ENCODE measurements around the gene ELFN1.

The ELFN1 gene

DNA sequence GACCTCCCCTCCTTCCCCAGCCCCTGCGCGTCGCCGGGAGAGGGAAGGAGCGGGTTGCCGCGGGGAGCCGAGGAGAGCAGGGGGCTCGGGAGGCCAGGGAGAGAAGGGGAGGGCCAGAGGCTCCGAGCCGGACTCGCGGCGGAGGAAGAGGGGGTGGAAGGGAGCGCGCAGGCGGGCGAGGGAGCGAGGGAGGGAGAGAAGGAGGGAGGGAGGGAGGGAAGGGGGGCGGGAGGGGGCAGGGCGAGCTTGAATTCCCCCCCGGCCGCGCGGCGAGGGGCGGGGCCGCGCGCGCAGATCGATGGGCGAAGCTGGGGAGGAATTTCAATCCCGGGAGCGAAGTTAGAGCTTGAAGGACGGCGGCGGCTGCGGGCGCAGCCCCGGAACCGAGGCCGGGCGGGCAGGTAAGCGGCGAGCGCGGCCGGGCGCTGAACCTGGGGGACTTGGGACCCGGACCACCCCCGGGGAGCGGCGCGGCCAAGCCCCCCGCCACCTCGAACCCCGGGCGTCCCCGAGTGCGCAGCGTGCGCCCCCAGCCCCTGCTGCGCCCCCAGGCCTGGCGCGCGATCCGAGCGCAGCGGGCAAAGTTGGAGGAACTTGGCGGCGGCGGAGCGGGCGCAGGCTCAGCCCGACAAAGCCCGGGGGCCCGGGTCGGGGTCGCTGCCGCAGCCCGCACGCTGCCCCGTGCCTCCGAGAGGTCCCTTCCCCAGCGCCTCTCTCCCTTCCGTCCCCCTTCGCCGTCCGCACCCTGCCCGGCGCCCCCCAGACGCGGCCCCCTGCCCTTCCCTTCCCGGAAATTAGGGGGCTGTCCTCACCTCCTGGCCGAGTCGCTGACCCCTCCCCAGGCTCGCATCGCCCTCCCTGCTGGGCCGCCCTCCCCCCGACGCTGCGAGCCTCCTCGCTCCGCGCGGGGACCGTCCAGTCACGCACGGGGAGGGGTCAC lies at the start of gene ELFN1:
Gene ELFN1 (plus strand): TSS at position 324 of the 940 bp plus-strand sequence. CDS start 74,320 bp downstream, outside the sequence.
- no peak for DNase-seq

DNA sequence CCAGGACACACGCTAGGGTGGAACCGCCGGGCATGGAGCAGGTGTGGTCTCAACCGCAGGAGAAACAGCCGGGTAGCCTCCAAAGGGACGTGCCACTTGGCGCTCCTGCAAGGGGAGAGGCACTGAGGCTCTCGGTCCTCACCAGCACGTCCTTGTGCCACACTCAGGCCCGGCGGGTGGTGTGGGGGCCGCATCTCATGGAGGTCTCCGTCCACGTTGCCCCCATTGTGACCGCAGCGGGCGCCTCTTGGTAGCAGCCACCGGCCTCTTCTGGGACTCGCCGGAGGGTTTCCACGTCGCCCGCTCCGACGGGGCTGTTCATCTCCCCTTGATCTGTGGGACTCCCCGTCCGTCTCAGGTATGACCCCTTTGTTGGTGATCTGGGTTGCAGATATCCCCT lies 49.2 kb upstream of the ELFN1 start:
- no peak for DNase-seq

DNA sequence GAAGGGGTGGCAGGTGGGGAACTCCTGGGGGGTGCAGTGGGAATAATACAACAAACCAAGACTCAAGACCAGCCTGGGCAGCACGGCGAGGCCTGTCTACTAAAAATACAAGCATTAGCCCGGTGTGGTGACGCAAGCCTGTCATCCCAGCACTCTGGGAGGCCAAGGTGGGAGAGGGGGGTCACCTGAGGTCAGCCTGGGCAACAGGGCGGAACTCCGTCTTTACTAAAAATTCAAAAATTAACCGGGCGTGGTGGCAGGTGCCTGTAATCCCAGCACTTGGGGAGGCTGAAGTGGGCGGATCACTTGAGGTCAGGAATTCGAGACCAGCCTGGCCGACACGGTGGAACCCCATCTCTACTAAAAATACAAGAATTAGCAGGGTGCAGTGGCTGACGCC lies 48.4 kb upstream of the ELFN1 start:
- DNase-seq: no peak

- no peak for DNase-seq
Observed at GRCh38 chr7:1622441-1622840, 47.6 kb upstream of the ELFN1 start.

- no peak for DNase-seq
Observed at GRCh38 chr7:1623810-1624209, 46.3 kb upstream of the ELFN1 start.

- no peak for DNase-seq
Observed at GRCh38 chr7:1624999-1625927, 44.8 kb upstream of the ELFN1 start.

DNA sequence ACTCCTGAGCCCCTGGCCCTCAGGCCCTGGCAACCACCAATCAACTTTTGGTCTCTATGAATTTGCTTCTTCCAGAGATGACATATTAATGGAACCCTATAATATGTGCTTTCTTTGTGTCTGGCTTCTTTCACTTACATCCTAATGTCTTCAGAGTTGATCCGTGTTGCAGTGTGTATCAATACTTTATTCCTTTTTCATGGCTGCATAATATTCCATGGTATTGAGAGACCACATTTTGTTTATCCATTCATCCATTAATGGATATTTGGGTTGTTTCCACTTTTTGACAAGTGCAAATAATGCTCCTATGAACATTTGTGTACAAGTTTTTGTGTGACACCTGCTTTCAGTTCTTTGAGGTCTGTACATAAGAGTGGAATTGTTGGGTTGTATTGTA lies 43.3 kb upstream of the ELFN1 start:
- no peak for DNase-seq

GRCh38 chr7:1630700-1631336 lies 39.3 kb upstream of the ELFN1 start:
- no peak for DNase-seq

- no peak for DNase-seq
Observed at GRCh38 chr7:1631678-1632077, 38.4 kb upstream of the ELFN1 start.

- no peak for DNase-seq
Observed at GRCh38 chr7:1632506-1632905, 37.6 kb upstream of the ELFN1 start.

DNA sequence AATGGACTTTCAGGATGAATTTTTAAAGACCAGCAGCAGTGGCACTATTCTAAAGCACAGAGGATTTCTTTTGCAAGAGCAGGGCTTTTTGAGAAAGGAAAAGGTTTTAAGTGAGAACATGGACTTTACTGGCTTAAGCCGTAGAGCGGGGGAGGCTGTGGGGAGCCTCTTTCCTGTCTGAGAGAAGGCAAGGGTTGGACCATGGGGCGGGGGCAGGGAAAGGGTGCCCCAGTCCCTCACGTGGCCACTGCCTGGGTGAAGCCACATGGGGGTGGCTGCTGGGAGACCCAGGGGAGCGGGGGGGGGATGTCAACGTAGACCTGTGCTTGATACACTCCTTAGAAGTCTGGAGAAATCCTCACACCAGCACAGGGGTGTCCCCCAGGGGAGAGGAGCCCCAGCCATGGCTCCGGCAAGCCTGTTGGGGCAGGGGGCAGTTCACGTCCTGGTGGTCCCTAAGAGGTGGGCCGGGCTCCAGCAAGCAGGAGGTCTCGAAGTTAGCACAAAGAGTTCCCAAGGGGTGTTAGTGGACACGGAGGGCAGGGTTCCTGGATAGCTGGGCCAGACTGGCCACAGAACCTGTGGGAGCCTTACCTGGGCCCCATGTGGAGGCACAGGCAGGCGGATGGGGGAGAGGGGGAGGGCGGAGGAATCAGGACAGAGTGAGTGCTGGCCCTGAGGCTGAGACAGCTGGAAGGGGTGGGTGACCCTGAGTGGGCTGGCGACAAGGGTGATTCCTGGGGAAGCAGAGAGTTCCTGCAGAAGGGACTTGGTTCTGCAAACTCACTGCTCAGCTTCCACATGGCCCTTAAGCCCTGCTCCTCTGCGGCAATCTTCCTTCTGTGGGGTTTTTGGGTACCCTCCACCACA lies 36.9 kb upstream of the ELFN1 start:
- no peak for DNase-seq

DNA sequence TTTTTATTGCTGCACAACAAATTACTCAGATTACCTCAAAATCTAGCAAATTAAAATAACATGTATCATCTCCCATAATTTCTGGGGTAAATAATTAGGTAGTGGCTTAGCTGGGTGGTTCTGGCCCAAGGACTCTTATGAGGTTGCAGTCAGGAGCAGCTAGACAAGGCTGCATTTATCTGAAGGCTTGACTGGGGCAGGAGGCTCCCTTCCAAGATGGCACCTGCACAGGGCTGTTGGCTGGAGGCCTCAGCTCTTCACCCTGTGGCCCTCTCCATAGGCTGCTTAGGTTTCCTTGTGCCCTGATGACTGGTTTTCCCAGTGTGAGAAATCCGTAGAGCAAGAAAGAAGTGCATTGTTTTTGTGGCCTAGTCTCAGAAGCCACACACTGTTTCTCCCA lies 34.7 kb upstream of the ELFN1 start:
- DNase-seq: no peak

DNA sequence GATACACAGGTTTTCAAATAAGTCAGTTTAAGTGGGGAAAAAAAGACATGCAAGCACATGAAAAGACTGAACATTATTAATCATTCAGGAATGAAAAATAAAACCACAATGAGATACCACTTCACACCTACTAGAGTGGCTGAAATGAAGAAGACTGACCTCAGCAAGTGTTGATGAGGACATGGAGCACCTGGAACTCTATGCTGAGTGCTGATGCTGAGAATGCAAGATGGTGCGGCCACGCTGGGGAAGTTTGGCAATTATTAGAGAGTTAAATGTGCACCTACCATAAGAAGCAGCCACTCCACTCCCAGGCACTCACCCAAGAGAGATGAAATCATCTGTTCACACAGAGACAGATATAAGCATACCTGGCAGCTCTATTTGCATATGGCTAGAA lies 32.9 kb upstream of the ELFN1 start:
- DNase-seq: no peak

DNA sequence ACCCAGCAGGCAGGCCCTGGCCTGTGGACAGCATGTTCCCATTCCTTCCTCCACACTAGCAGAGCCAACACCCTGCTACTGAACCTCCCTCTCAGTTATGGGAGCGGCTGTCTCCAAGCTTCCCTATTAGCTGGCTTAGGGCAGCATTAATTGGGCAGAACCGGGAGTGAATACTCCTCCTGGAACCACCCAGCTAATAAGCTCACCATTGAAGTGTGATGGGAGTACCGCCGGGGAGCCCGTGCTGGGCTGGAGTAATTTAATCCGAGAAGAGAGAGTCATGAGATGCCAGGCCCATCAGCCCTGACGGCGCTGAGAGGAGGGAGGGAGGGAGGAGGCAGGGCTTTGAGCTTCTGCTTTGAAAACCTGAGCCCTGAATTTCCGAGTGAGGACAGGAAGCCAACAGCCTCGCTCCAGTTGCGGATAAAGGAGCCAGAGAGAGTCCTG lies 31.8 kb upstream of the ELFN1 start:
- no peak for DNase-seq

GRCh38 chr7:1639071-1639470 lies 31.0 kb upstream of the ELFN1 start:
- DNase-seq: no peak

- no peak for DNase-seq
Observed at GRCh38 chr7:1639532-1640175, 30.4 kb upstream of the ELFN1 start.

DNA sequence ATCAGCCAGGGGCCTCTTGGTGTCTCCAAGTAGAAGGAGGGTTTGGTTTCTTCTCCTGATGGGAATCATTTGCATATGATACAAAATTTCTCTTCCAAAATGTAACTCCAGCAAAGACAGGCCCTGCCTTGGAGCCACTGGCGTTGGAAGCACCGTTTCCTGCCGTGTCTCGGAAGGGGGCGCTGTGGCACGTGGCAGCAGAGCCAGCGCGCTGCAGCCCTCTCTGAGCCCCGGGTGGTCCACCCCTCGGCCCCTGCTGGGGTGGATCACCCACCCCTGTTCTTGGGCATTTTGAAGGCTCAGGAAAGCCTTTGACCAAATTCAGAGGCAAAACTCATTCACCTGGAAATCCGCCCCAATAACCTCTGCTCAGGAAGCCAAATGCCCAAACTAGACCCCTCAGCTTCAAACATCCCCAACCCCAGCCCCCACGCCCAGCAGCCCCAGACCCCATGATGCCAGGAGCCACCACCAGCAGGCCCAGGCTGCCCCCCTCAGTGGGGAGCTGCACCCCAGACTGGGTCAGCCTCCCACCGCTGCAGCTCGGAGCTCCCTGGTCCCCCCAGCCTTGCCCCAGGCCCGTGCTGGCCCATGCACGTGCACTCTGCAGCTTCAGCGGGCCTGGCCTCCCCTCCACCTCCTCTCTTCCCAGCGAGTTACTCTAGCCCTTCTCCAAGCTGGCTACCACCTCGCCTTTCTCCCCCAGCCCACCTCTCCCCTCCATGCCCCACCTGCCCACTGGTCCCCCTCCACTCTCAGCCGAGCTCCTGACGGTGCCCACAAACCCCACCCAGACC lies 29.5 kb upstream of the ELFN1 start:
- no peak for DNase-seq

GRCh38 chr7:1641173-1641572 lies 28.9 kb upstream of the ELFN1 start:
- DNase-seq: no peak

- DNase-seq: no peak
Observed at GRCh38 chr7:1641661-1642260, 28.3 kb upstream of the ELFN1 start.

DNA sequence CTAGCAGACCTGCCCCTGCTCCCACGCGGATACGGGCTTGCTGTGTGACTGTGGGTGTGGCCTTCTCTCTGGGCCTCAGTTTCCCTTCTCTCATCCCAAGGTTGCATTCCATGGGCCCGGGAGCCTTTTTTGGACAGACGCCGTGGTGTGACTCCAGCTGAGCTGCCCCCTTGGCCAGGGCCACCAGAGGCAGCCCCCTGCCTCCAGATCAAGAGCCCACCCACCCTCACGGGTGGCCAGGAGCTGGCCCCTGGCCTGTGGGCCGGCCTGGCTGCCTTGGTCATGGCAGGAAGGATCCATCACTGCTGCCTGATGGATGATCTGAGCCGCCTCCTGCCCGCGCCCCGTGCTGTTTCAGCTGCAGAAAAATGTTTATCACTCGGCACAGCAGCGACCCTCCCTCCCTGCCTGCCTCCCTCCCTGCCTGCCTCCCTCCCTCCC lies 27.8 kb upstream of the ELFN1 start:
- DNase-seq: no peak
